ENCODE measurements around the gene TSPOAP1.

Gene TSPOAP1

GRCh38 chr17:58280480-58281217 is 47.9 kb downstream of the TSPOAP1 start, which contains the start of gene MPO:
MPO (minus strand) TSS chr17:58280935; CDS start chr17:58280758, 177 bp downstream.
- DNase-seq (ENCODE audit: extremely low read depth in 1 of 2, low read depth in 1 of 2), result no peak

DNA sequence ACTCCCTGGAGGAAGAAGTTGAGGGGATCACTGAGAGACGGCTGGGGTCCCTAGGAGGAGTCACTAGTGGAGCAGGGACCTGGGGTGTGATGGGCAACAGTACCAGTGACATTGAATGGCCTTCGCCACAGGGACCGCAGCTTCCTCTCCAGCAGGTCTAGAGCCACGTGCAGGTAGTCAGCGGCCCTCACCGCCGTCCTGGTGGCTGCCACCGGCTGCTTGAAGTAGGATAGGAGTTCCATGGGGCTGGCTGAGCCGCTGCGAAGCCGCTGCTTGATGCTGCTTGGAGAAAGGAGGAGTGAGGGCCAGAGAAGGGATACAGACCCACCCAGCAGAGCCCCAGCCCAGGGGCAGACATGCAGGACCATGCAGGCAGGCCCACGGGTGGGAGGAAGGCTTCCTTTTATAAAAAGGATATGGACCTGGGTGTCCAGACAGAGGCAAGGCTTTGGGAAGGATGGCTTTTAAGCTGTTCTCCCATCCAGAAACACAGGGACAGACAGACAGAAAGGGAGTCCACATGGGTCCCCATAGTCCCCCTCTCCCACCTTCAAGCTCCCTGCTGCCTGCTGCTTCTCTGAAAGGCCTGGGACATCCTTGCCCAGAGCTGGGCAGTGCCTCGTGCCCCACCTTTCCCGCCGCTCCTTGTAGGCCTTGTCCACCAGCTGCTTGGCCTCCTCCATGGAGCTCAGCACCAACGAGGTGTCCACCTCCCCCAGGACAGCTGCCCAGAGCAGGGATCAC is 48.7 kb downstream of the TSPOAP1 start:
- no peak for DNase-seq (ENCODE audit: extremely low read depth in 1 of 2, low read depth in 1 of 2)

DNA sequence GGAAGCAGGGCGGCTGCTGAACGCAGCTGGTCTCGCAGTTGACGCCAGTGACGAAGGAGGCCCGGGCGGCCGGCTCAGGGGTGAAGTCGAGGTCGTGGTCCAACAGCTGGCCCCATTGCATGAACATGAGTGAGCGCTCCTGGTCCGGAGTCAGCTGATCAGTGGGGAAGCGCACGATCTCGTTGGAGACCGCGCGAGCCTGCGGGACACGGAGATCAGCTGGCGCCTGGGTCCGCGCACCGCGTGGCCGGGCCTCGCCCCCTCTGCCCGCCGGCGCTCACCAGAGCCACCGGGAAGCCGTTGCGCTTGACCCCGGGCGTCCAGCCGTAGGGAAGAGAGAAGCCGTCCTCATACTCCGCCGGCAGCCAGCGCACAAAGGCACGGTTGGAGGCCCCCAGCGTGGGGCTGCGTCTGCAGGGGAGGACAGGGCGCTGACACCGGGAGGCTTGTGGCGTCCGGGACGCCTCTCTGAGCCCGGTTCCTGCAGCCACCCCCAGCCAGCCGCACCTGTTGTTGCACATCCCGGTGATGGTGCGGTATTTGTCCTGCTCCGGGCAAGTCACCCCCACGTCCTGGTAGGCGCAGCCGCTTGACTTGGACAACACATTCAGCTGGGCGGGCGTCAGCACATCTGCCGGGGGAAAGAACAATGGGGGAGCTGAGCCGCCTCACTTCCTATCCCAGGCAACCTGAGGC is 49.4 kb downstream of the TSPOAP1 start:
- no peak for DNase-seq (ENCODE audit: extremely low read depth in 1 of 2, low read depth in 1 of 2)

GRCh38 chr17:58278661-58279015 is 50.0 kb downstream of the TSPOAP1 start:
- no peak for DNase-seq (ENCODE audit: extremely low read depth in 1 of 2, low read depth in 1 of 2)

- DNase-seq (ENCODE audit: extremely low read depth in 1 of 2, low read depth in 1 of 2), result no peak
These were observed 50.6 kb downstream of the TSPOAP1 start for GRCh38 chr17:58277802-58278595.

DNA sequence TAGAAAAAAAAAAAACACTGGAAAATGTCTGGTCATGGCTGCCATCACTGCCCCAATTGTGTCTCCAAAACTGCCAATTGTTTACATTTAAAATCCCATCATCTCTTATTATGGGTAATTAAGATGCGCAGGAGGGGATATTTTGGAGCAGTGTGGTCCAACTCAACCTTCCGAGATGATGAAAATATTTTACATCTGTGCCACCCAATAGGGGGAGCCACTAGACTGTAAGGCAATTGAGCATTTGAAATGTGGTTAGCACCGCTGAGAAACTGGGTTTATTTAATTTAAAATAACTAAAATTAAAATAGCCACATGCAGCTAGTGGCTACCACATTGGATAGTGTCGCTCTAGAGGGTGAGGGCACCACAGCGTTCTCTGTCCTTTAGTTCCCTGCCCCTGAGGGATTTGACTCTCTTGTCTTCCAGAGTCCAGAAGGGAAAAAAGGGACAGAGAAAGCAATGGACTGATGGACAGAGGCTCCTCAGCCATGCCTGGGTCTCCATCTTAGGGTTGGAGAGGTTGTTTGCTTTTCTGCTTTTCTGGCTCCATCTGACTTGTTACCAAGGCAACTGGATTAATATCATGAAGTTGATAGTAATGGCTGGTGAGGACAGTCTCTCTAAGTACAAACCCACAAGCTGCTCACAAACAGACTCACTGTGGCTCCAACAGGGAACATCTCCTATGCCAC is 51.3 kb downstream of the TSPOAP1 start:
- no peak for DNase-seq (ENCODE audit: extremely low read depth in 1 of 2, low read depth in 1 of 2)

- DNase-seq (ENCODE audit: extremely low read depth in 1 of 2, low read depth in 1 of 2), result no peak
These were observed 52.2 kb downstream of the TSPOAP1 start for GRCh38 chr17:58276423-58276822.

DNA sequence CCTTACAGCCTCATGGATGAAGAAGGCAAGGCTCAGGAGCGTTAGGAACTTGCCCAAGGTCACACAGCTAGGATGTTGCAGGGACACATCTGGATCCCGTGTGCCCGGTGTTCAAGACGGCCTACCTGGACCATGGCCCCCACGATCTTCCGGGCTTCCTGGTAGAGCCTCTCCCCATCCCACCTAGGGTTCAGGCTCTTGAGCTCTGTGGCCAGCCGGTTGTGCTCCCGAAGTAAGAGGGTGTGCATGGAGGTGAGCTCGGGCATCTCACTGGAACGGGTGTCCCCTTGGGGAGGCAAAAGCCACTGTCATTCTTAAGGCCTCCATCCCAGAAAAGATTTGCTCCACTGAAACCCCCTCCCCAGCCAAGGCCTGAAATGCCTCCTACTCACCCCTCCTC is 53.2 kb downstream of the TSPOAP1 start:
- no peak for DNase-seq (ENCODE audit: extremely low read depth in 1 of 2, low read depth in 1 of 2)

- no peak for DNase-seq (ENCODE audit: extremely low read depth in 1 of 2, low read depth in 1 of 2)
These were observed 55.0 kb downstream of the TSPOAP1 start for GRCh38 chr17:58273453-58274104.

- no peak for DNase-seq (ENCODE audit: extremely low read depth in 1 of 2, low read depth in 1 of 2)
These were observed 56.0 kb downstream of the TSPOAP1 start for GRCh38 chr17:58272367-58273280.

- DNase-seq (ENCODE audit: extremely low read depth in 1 of 2, low read depth in 1 of 2), result no peak
These were observed 57.2 kb downstream of the TSPOAP1 start for GRCh38 chr17:58271216-58271931.

- DNase-seq (ENCODE audit: extremely low read depth in 1 of 2, low read depth in 1 of 2), result no peak
These were observed 57.9 kb downstream of the TSPOAP1 start for GRCh38 chr17:58270476-58271215.

- DNase-seq (ENCODE audit: extremely low read depth in 1 of 2, low read depth in 1 of 2), result no peak
These were observed 58.9 kb downstream of the TSPOAP1 start for GRCh38 chr17:58269557-58270291.

DNA sequence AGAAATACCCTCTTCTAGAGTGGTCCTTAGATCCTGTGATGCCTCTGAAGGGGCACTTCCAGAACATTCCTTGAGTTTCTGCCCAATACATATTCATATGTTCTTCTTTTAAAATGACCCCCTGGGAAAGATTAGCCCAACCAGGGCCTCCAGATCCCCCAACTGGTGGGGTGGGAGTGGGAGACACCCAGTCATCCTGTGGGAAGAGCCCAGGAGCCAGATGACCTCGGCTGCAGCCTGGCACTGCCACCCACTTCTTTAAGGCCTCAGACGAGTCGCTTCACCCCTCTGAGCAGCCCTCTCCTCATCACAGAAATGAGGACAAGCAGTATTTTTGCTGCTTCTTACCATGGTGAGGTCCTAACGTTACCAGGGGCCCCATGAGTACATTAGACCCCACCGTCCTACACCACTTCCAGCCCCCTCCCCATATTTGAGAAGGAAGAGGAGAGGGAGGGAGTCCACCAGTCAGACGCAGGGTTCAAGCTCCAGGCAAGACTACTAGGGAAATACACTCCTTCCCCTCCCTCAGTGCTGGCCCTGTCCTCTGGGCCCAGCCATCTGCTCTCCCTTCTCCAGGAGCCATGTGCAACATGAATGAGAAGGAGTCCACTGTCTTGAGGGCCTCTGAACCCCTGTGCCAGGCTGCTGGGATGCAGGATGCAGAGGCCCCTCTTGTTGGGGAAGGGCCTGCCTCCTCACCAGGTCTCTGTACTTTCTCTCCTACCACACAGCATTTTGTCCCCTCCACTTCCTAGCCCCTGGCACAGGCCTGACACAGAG is 59.6 kb downstream of the TSPOAP1 start:
- no peak for DNase-seq (ENCODE audit: extremely low read depth in 1 of 2, low read depth in 1 of 2)

GRCh38 chr17:58268326-58268725 is 60.3 kb downstream of the TSPOAP1 start:
- DNase-seq (ENCODE audit: extremely low read depth in 1 of 2, low read depth in 1 of 2), result no peak
